MCF 10A (cell line): Measurements from ENCODE around the gene ACSBG1. TPM values are rescaled to one million over a fixed set of nuclear protein-coding genes. Genes with fewer than 3 reads are reported as not detected.

Experiments
- BruUV-seq: library from RNA; stranded (reverse); fragments of 400-500 nt; replicated peaks from 2 replicates; lab custom pipeline; 2021; lab: Mats Ljungman, UMichigan
- CTCF ChIA-PET: fragments of 300-600 bp; sonication (Branson Sonifier 250); formaldehyde crosslinking; extraction: SDS; loops from one replicate; lab custom pipeline; 2021; ENCODE audit warnings: antibody characterized with exemption, inconsistent platforms; lab: Yijun Ruan, JAX
- POLR2A ChIA-PET: fragments of 300-600, 350-650 bp; sonication (Branson Sonifier 250); formaldehyde crosslinking; extraction: SDS; loops from one replicate; lab custom pipeline; 2020; ENCODE audit warnings: antibody characterized with exemption, inconsistent platforms; lab: Yijun Ruan, JAX
- DNase-seq: peaks from one replicate; pipeline ENCODE4 v3.0.0-alpha.2; 2018; ENCODE audit not compliant: unreplicated experiment
- H3K27ac Mint-ChIP-seq: one replicate; pipeline ENCODE4 v1.8.0; 2022; ENCODE audit warnings: mild to moderate bottlenecking, low read depth, mixed read lengths; ENCODE audit not compliant: unreplicated experiment
- H3K27me3 Mint-ChIP-seq: one replicate; pipeline ENCODE4 v1.8.0; 2022; ENCODE audit warnings: mixed read lengths; ENCODE audit not compliant: insufficient read depth, unreplicated experiment
- H3K36me3 Mint-ChIP-seq: one replicate; pipeline ENCODE4 v1.8.0; 2022; ENCODE audit warnings: mild to moderate bottlenecking, moderate library complexity, mixed read lengths; ENCODE audit not compliant: insufficient read depth, unreplicated experiment
- H3K4me1 Mint-ChIP-seq: one replicate; pipeline ENCODE4 v1.8.0; 2022; ENCODE audit warnings: mixed read lengths; ENCODE audit not compliant: insufficient read depth, unreplicated experiment
- H3K4me3 Mint-ChIP-seq: one replicate; pipeline ENCODE4 v1.8.0; 2022; ENCODE audit warnings: mild to moderate bottlenecking, moderate library complexity, mixed read lengths; ENCODE audit not compliant: unreplicated experiment
- H3K9me3 Mint-ChIP-seq: one replicate; pipeline ENCODE4 v1.8.0; 2022; ENCODE audit warnings: mixed read lengths; ENCODE audit not compliant: unreplicated experiment
- CTCF ChIP-seq: fragments of 200-600 bp; IDR thresholded peaks from one replicate; pipeline ENCODE4 v1.8.0; 2022; ENCODE audit warnings: antibody characterized with exemption, mild to moderate bottlenecking; ENCODE audit not compliant: unreplicated experiment
- intact Hi-C: fragments of 100-400 bp; cut with micrococcal nuclease; formaldehyde crosslinking; loops from 2 replicates; pipeline ENCODE4 v1.14.1; 2022
- total RNA-seq: library from RNA; stranded (reverse); gene quantifications from 2 replicates; pipeline ENCODE4 v1.2.3, GENCODE V29; 2022

Gene ACSBG1
- total RNA-seq, 1 experiment from 2014 or later, result not detected

DNA sequence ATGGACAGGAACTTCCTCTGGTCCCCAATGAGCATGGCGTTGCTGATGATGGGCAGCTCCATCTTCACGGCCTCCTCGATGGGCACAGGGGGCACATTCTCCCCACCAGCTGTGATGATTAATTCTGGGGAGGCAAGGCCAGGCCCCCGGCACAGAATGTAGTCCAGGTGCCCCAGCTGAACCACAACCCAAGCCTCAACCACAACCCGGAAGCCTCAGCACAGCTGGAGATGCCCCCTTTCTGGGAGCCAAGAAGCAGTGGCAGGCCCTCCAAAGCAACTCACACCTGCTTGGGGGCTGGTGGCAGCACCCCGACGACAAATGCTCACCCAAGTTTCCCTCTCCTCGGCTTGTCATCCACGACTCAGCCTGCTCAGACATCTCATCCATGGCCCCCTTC, 60.0 kb downstream of the ACSBG1 start:
- CTCF ChIA-PET, result interaction anchor here (0.7 to 1.7 kb wide), 4 partner anchors 9 to 67 kb away, joined by 3 to 4 read pairs (median 4); partner anchors contain the start of gene ACSBG1
- intact Hi-C loops, result no loop called here
- Mint-ChIP-seq H3K4me3 (no peak overlapping the region), H3K36me3 (peaks cover 33% of the 10 kb centered on the region), H3K4me1 (no peaks in the 10 kb centered on the region), H3K27me3 (no peaks in the 10 kb centered on the region), H3K27ac (no peak overlapping the region), H3K9me3 (no peaks in the 10 kb centered on the region)
- POLR2A ChIA-PET, result interaction anchor here (0.6 kb wide), 1 partner anchor 468 kb away, joined by 3 read pairs; no protein-coding TSS in a partner anchor
- BruUV-seq, result no TSS peak
- no peak for TF ChIP-seq CTCF
- DNase-seq, result no peak

DNA sequence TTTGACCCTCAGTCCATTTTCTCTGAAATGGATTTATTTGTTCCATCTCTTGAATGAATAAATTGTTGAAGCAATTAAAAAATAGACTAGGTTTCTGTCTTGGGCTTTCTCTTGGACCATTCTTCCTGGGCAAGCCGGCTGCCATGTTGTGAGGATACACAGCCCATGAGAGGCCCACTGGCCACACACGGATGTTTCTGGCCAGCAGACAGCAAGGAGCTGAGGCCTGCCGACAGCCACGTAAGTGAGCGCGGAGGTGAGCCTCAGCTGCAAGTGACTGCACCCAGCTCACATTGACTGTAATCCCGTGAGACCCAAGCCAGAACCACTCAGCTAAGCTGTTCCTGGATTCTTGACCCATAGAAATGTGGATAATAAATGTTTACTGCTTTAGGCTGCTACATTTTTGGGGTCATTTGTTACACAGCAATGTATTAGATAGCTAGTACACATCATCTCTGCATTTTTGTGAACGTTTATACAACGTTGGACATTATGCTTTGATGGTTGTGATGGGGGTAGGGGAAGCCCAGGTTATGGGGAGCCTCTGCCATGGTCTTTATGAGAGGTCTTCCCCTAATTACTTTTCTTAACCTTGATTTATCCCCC, 62.4 kb downstream of the ACSBG1 start:
- no peak for TF ChIP-seq CTCF
- DNase-seq, result no peak
- POLR2A ChIA-PET, result interaction anchor here (1.2 kb wide), 1 partner anchor 15 kb away, joined by 4 read pairs; no protein-coding TSS in a partner anchor
- Mint-ChIP-seq H3K4me1 (no peaks in the 10 kb centered on the region), H3K36me3 (peaks cover 57% of the 10 kb centered on the region), H3K4me3 (no peak overlapping the region), H3K27me3 (no peaks in the 10 kb centered on the region), H3K27ac (no peak overlapping the region), H3K9me3 (no peaks in the 10 kb centered on the region)
- intact Hi-C loops, result no loop called here
- BruUV-seq, result no TSS peak
- CTCF ChIA-PET, result interaction anchor here (1.1 to 1.9 kb wide), 4 partner anchors 24 to 70 kb away, joined by 3 to 12 read pairs (median 6); no protein-coding TSS in a partner anchor

DNA sequence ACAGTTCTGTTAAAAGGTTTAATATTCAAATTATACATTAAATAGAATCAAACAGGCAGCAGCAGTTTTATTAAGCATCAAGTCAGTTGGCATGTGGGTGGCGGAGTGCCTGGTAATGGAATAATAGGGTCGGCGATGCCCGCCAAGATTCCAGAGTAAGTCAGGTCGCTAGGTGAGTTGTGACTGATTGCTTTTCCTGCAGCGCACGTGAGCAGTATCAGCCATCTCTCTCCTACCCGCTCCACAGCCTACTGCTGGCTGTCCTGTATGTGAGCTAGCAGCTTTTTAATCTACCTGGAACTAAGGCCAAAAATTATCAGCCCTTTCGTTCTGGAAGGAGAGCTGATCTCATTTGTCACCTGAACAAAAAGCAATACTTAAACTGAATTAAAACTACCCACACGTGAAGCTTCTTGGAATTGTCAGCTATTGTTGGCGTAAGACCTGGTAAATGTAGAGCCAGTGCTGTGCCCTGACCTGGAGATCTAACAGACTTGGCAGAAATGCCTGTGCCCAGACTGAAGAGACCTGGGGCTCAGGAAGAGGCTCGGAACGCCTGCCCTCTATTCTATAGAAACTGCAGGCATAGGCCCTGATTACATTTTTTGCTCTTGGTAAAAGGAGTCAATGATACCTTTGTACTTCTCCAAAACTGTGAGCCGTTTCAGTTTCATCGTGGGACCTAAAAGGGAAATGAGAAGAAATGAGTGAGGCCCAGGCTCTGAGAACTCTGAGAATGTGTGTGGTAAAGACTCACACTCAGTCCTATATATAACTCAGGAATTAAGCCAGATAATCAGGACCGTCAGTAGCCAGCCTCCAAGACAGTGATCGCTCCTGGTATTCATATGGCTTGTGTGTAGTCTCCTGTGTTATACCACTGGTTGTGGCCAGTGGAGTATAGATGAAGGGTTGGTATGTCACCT, 63.3 kb downstream of the ACSBG1 start:
- H3K9me3 Mint-ChIP-seq, result no peaks in the 10 kb centered on the region
- H3K27ac Mint-ChIP-seq, result no peak overlapping the region
- no TSS peak for BruUV-seq
- DNase-seq, result no peak
- POLR2A ChIA-PET, result interaction anchor here (0.5 kb wide), 1 partner anchor 15 kb away, joined by 3 read pairs; no protein-coding TSS in a partner anchor
- intact Hi-C loops, result no loop called here
- H3K4me3 Mint-ChIP-seq, result no peak overlapping the region
- H3K4me1 Mint-ChIP-seq, result no peaks in the 10 kb centered on the region
- peaks cover 63% of the 10 kb centered on the region for H3K36me3 Mint-ChIP-seq
- no peaks in the 10 kb centered on the region for H3K27me3 Mint-ChIP-seq
- no peak for TF ChIP-seq CTCF
- CTCF ChIA-PET, result interaction anchor here (0.5 to 1.9 kb wide), 6 partner anchors 14 to 467 kb away, joined by 3 to 12 read pairs (median 4); no protein-coding TSS in a partner anchor

- TF ChIP-seq CTCF, result no peak
- H3K9me3 Mint-ChIP-seq, result no peaks in the 10 kb centered on the region
- intact Hi-C loops, result no loop called here
- H3K4me1 Mint-ChIP-seq, result no peaks in the 10 kb centered on the region
- CTCF ChIA-PET, result interaction anchor here (1.8 kb wide), 1 partner anchor 9 kb away, joined by 7 read pairs; no protein-coding TSS in a partner anchor
- no peaks in the 10 kb centered on the region for H3K27me3 Mint-ChIP-seq
- POLR2A ChIA-PET, result interaction anchor here (1.4 kb wide), 1 partner anchor 131 kb away, joined by 5 read pairs; the partner anchor contains the start of gene SKIC8
- H3K4me3 Mint-ChIP-seq, result no peak overlapping the region
- H3K36me3 Mint-ChIP-seq, result peaks cover 81% of the 10 kb centered on the region
- H3K27ac Mint-ChIP-seq, result no peak overlapping the region
- no peak for DNase-seq
- no TSS peak for BruUV-seq
Measured at GRCh38 chr15:78168608-78169007, 65.8 kb downstream of the ACSBG1 start.
